Sigmoid colon (tissue), 3 donors: ENCODE results near the gene ZNF100.

Source experiments
- CTCF ChIP-seq, 4 experiments: fragments of 450-650 bp in 3 of 4; fragments of 200-600 bp in 1 of 4; IDR thresholded peaks; one replicate each; pipeline ENCODE4 v1.5.1; 2016 to 2019; ENCODE audit warnings: antibody characterized with exemption in 4 of 4, mild to moderate bottlenecking in 3 of 4, moderate library complexity in 2 of 4
- POLR2A ChIP-seq, 2 donors: fragments of 450-650 bp; IDR thresholded peaks; one replicate each; pipeline ENCODE4 v1.6.1; 2016; ENCODE audit warnings: antibody characterized with exemption in 2 of 2, mild to moderate bottlenecking in 2 of 2, moderate library complexity in 2 of 2

- no peak for TF ChIP-seq CTCF (IDR thresholded peaks at IDR 0.05)
- TF ChIP-seq POLR2A (IDR thresholded peaks at IDR 0.05): no peak
Observed at GRCh38 chr19:21677696-21678418, 89.5 kb downstream of the ZNF100 start.
